ENCODE measurements around the gene PLA2G4A.

PLA2G4A gene

GRCh38 chr1:186978596-186979556 lies 150.1 kb downstream of the PLA2G4A start:
- DNase-seq: no peak

- DNase-seq: no peak
Observed at GRCh38 chr1:186980400-186980799, 151.7 kb downstream of the PLA2G4A start.

- DNase-seq: no peak
Observed at GRCh38 chr1:186982116-186982515, 153.4 kb downstream of the PLA2G4A start.

- no peak for DNase-seq
Observed at GRCh38 chr1:186983327-186983726, 154.6 kb downstream of the PLA2G4A start.

- DNase-seq: no peak
Observed at GRCh38 chr1:186984959-186985358, 156.2 kb downstream of the PLA2G4A start.

GRCh38 chr1:186985889-186986491 lies 157.2 kb downstream of the PLA2G4A start:
- peak; percentile 46 to 81 for DNase-seq

- no peak for DNase-seq
Observed at GRCh38 chr1:186987065-186987464, 158.3 kb downstream of the PLA2G4A start.

- DNase-seq: no peak
Observed at GRCh38 chr1:186987769-186988168, 159.0 kb downstream of the PLA2G4A start.

- DNase-seq: no peak
Observed at GRCh38 chr1:186993996-186994395, 165.2 kb downstream of the PLA2G4A start.

GRCh38 chr1:186994897-186995296 lies 166.1 kb downstream of the PLA2G4A start:
- DNase-seq: no peak

GRCh38 chr1:186996816-186997215 lies 168.1 kb downstream of the PLA2G4A start:
- DNase-seq: no peak

GRCh38 chr1:186997877-186998276 lies 169.1 kb downstream of the PLA2G4A start:
- no peak for DNase-seq

GRCh38 chr1:186999506-186999905 lies 170.8 kb downstream of the PLA2G4A start:
- no peak for DNase-seq

GRCh38 chr1:187001198-187001889 lies 172.6 kb downstream of the PLA2G4A start:
- DNase-seq: no peak

- no peak for DNase-seq
Observed at GRCh38 chr1:187003353-187003752, 174.6 kb downstream of the PLA2G4A start.

- no peak for DNase-seq
Observed at GRCh38 chr1:187006896-187007295, 178.1 kb downstream of the PLA2G4A start.

GRCh38 chr1:187009320-187009719 lies 180.6 kb downstream of the PLA2G4A start:
- no peak for DNase-seq

GRCh38 chr1:187010571-187011309 lies 182.0 kb downstream of the PLA2G4A start:
- peak in 1 of 2 experiments; percentile 18 for DNase-seq

GRCh38 chr1:187013582-187014200 lies 184.9 kb downstream of the PLA2G4A start:
- no peak for DNase-seq

GRCh38 chr1:187018291-187018690 lies 189.5 kb downstream of the PLA2G4A start:
- no peak for DNase-seq

- no peak for DNase-seq
Observed at GRCh38 chr1:187027253-187027652, 198.5 kb downstream of the PLA2G4A start.

- DNase-seq: no peak
Observed at GRCh38 chr1:187032316-187032981, 203.7 kb downstream of the PLA2G4A start.

Data from NCI-H526 (cell line).